Astrocyte of the spinal cord (primary cell): Measurements from ENCODE around the gene P4HB.

Experiments used
- DNase-seq: peaks from one replicate; pipeline ENCODE4 v3.0.0; 2011; ENCODE audit warnings: low read depth, low spot score
- H3K4me3 ChIP-seq: 2 replicates; pipeline ENCODE4 v1.5.1; 2011; ENCODE audit warnings: low read depth, mild to moderate bottlenecking, low read length, moderate library complexity
- CTCF ChIP-seq: IDR thresholded peaks from 2 replicates; pipeline ENCODE4 v1.5.1; 2012; ENCODE audit warnings: low read depth, mild to moderate bottlenecking, low read length, inconsistent platforms
- in situ Hi-C: cut with HindIII; loops from 2 replicates; pipeline ENCODE4 v1.10.0; 2017; ENCODE audit warnings: low sequenced_read_pairs

The P4HB gene

GRCh38 chr17:81828656-81829055, 31.7 kb downstream of the P4HB start:
- in situ Hi-C loops: no loop called here
- TF ChIP-seq CTCF: no peak
- no peak for DNase-seq
- H3K4me3 ChIP-seq: no peak overlapping the region

- no peak overlapping the region for H3K4me3 ChIP-seq
- in situ Hi-C loops: no loop called here
- TF ChIP-seq CTCF: no peak
- no peak for DNase-seq
These were observed 34.4 kb downstream of the P4HB start for GRCh38 chr17:81825841-81826466.

GRCh38 chr17:81824595-81824994, 35.7 kb downstream of the P4HB start:
- no peak for DNase-seq
- H3K4me3 ChIP-seq: no peak overlapping the region
- no peak for TF ChIP-seq CTCF
- in situ Hi-C loops: no loop called here

GRCh38 chr17:81823820-81824550, 36.4 kb downstream of the P4HB start:
- no peak for DNase-seq
- in situ Hi-C loops: no loop called here
- H3K4me3 ChIP-seq: no peak overlapping the region
- no peak for TF ChIP-seq CTCF

- in situ Hi-C loops: no loop called here
- DNase-seq: no peak
- no peak for TF ChIP-seq CTCF
- no peak overlapping the region for H3K4me3 ChIP-seq
These were observed 37.1 kb downstream of the P4HB start for GRCh38 chr17:81822996-81823819.

- no peak for DNase-seq
- no peak for TF ChIP-seq CTCF
- in situ Hi-C loops: no loop called here
- no peak overlapping the region for H3K4me3 ChIP-seq
These were observed 38.1 kb downstream of the P4HB start for GRCh38 chr17:81822312-81822637.
